Measurements from ENCODE around the gene ZNF607.
"Not testable (repeated sequence)": the region's sequence is repeated elsewhere in the genome, so short reads cannot be mapped to it uniquely, and the experiment has no call there.

The ZNF607 gene

GRCh38 chr19:37719111-37719926 is at the start of gene ZNF607:
TSS of gene ZNF607 (minus strand) at chr19:37719761. CDS start at chr19:37711618, 8,143 bp downstream.
- DNase-seq (ENCODE audit: low spot score), result peak; percentile 95

GRCh38 chr19:37763488-37763887 is 43.9 kb upstream of the ZNF607 start:
- peak; percentile 37 for DNase-seq (ENCODE audit: low spot score)

GRCh38 chr19:37757683-37758082 is 38.1 kb upstream of the ZNF607 start:
- not testable (repeated sequence) for DNase-seq (ENCODE audit: low spot score)

GRCh38 chr19:37738371-37738770 is 18.8 kb upstream of the ZNF607 start:
- no peak for DNase-seq (ENCODE audit: low spot score)

GRCh38 chr19:37725181-37725580 is 5.6 kb upstream of the ZNF607 start:
- no peak for DNase-seq (ENCODE audit: low spot score)

GRCh38 chr19:37719927-37720265 is 335 bp upstream of the ZNF607 start:
- DNase-seq (ENCODE audit: low spot score), result no peak

- no peak for DNase-seq (ENCODE audit: low spot score)
These were observed 1.3 kb downstream of the ZNF607 start for GRCh38 chr19:37718304-37718703.

- no peak for DNase-seq (ENCODE audit: low spot score)
These were observed 3.4 kb downstream of the ZNF607 start for GRCh38 chr19:37716140-37716539.

GRCh38 chr19:37706052-37706605 is 13.4 kb downstream of the ZNF607 start:
- DNase-seq (ENCODE audit: low spot score), result no peak

GRCh38 chr19:37699057-37699456 is 20.5 kb downstream of the ZNF607 start:
- peak; percentile 2 for DNase-seq (ENCODE audit: low spot score)

GRCh38 chr19:37698216-37698615 is 21.3 kb downstream of the ZNF607 start:
- no peak for DNase-seq (ENCODE audit: low spot score)

- no peak for DNase-seq (ENCODE audit: low spot score)
These were observed 24.2 kb downstream of the ZNF607 start for GRCh38 chr19:37695144-37695899.

- no peak for DNase-seq (ENCODE audit: low spot score)
These were observed 26.5 kb downstream of the ZNF607 start for GRCh38 chr19:37692956-37693620.

GRCh38 chr19:37691881-37692504 is 27.6 kb downstream of the ZNF607 start:
- peak; percentile 53 for DNase-seq (ENCODE audit: low spot score)

GRCh38 chr19:37683520-37683919 is 36.0 kb downstream of the ZNF607 start:
- no peak for DNase-seq (ENCODE audit: low spot score)

GRCh38 chr19:37669450-37669914 is 50.1 kb downstream of the ZNF607 start:
- no peak for DNase-seq (ENCODE audit: low spot score)

- not testable (repeated sequence) for DNase-seq (ENCODE audit: low spot score)
These were observed 62.4 kb downstream of the ZNF607 start for GRCh38 chr19:37657157-37657556.

- DNase-seq (ENCODE audit: low spot score), result peak; percentile 89
These were observed 63.7 kb downstream of the ZNF607 start for GRCh38 chr19:37655689-37656371.

- peak; percentile 90 for DNase-seq (ENCODE audit: low spot score)
These were observed 64.3 kb downstream of the ZNF607 start, which contains the start of gene ZFP30 for GRCh38 chr19:37655301-37655688. TSS of gene ZFP30 (minus strand) at chr19:37655465. CDS start at chr19:37647822, 7,643 bp downstream.

- DNase-seq (ENCODE audit: low spot score), result peak; percentile 38
These were observed 64.8 kb downstream of the ZNF607 start for GRCh38 chr19:37654629-37655300.

- peak; percentile 1 for DNase-seq (ENCODE audit: low spot score)
These were observed 65.4 kb downstream of the ZNF607 start for GRCh38 chr19:37654118-37654517.
